Brain microvascular endothelial cell (primary cell): Measurements from ENCODE around the gene BLOC1S3.

Experiments used
- DNase-seq: peaks from one replicate; pipeline ENCODE4 v3.0.0-alpha.2; 2020
- H3K27ac ChIP-seq: fragments of 250-450 bp; sonication (Bioruptor Pico); 2 replicates; pipeline ENCODE4 v1.5.1; 2020; ENCODE audit warnings: mild to moderate bottlenecking, moderate library complexity
- H3K27me3 ChIP-seq: fragments of 250-450 bp; sonication (Bioruptor Pico); replicated peaks from 2 replicates; pipeline ENCODE4 v1.5.1; 2020; ENCODE audit warnings: mild to moderate bottlenecking
- H3K36me3 ChIP-seq: fragments of 250-450 bp; sonication (Bioruptor Pico); replicated peaks from 2 replicates; pipeline ENCODE4 v1.5.1; 2020; ENCODE audit warnings: mild to moderate bottlenecking
- H3K4me3 ChIP-seq: 2 replicates; pipeline ENCODE4 v1.5.1; 2011; ENCODE audit warnings: low read depth, mild to moderate bottlenecking, control low read depth, low read length, moderate library complexity
- in situ Hi-C: cut with HindIII; loops from 2 replicates; pipeline ENCODE4 v1.10.0; 2017; ENCODE audit warnings: low sequenced_read_pairs, low pct_ligation_motif_present
- TF ChIP-seq, protein P1 (sequence below): IDR thresholded peaks from 2 replicates; pipeline ENCODE4 v1.5.1; 2011; ENCODE audit warnings: low read depth, mild to moderate bottlenecking, moderate library complexity, low read length, control low read depth, inconsistent platforms; ENCODE audit errors: missing control alignments

BLOC1S3 gene

DNA sequence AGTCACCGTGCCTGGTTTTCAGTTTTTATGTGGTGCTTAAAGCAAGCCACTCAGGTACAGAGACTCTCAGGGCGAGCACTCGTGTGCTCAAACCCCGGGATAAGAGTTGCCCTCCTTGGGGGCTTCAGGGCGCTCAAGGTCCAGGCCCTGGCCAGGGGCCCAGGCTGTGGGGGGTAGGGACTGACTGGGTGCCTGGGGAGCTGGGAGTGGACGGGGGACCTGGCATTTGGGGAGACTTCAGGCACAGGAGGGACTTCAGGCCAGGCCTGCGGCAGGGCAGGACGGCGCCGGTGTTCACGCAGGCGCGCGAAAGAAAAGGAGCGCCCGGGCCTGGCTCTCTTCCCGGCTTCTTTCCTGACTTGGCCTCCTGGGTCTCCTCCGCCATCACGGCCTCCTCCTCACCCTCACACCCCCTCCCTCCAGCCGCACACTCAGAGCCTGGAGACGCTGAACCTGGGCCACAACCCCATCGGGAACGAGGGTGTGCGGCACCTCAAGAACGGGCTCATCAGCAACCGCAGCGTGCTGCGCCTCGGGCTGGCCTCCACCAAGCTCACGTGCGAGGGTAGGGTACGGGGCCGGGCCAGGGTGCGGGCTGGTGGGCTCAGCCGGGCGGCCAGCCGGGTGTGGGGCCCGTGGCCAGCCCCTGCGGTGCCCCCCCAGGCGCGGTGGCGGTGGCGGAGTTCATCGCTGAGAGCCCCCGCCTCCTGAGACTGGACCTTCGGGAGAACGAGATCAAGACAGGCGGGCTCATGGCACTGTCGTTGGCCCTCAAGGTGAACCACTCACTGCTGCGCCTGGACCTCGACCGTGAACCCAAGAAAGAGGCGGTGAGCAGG, 33.9 kb upstream of the BLOC1S3 start:
- H3K36me3 ChIP-seq, result peaks cover 19% of the 10 kb centered on the region
- no peak overlapping the region for H3K27ac ChIP-seq
- in situ Hi-C loops, result no loop called here
- H3K4me3 ChIP-seq, result no peak overlapping the region
- H3K27me3 ChIP-seq, result no peaks in the 10 kb centered on the region
- DNase-seq, result no peak
- TF ChIP-seq, protein P1, sequence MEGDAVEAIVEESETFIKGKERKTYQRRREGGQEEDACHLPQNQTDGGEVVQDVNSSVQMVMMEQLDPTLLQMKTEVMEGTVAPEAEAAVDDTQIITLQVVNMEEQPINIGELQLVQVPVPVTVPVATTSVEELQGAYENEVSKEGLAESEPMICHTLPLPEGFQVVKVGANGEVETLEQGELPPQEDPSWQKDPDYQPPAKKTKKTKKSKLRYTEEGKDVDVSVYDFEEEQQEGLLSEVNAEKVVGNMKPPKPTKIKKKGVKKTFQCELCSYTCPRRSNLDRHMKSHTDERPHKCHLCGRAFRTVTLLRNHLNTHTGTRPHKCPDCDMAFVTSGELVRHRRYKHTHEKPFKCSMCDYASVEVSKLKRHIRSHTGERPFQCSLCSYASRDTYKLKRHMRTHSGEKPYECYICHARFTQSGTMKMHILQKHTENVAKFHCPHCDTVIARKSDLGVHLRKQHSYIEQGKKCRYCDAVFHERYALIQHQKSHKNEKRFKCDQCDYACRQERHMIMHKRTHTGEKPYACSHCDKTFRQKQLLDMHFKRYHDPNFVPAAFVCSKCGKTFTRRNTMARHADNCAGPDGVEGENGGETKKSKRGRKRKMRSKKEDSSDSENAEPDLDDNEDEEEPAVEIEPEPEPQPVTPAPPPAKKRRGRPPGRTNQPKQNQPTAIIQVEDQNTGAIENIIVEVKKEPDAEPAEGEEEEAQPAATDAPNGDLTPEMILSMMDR, result no peak

DNA sequence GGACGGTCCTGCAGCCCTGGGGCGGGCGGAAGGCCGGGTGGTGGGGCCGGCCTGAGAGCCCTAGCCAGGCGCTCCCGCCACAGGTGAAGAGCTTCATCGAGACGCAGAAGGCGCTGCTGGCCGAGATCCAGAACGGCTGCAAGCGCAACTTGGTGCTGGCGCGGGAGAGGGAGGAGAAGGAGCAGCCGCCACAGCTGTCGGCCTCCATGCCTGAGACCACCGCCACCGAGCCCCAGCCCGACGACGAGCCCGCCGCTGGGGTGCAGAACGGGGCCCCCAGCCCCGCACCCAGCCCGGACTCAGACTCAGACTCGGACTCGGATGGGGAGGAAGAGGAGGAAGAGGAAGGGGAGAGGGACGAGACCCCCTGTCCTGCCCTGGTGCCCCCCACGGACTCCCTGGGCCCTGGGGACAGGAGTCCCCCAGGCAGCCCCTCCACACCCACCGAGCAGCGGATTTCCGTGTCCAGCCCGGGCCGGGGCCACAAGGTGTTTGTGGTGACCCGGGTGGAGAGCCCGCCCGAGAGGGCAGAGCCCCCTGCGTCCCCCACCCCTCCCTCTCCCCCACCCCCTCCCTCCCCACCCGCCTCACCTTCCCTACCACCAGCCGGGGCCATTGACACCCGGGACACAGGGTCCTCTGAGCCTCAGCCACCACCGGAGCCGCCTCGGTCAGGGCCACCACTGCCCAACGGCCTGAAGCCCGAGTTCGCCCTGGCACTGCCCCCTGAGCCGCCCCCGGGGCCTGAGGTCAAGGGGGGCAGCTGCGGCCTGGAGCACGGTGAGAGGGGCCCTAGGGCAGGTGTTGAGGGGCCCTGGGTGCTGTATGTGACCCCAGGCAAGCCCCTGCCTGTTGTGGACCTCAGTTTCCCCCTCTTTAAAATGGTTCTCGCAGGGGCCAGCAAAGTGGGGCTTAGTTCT, 33.1 kb upstream of the BLOC1S3 start:
- TF ChIP-seq, protein P1, result no peak

DNA sequence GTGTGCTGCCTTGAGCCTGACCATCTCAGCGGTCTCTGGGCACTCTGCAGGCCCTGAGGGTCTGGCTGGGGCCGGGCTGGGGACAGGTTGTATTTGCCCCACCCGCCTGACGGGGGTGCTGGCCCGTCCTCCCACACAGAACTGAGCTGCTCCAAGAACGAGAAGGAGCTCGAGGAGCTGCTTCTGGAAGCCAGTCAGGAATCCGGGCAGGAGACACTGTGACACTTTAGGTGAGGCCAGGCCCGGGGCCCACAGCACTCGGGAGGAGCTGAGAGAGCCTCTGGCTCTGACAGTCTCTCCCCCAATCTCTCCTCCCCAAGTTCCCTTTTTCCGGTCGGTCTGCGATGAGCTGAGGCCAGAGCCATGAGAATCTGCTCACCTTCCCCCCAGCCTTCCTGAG, 32.3 kb upstream of the BLOC1S3 start:
- no peak for DNase-seq
- Histone ChIP-seq H3K27me3 (no peaks in the 10 kb centered on the region), H3K4me3 (no peak overlapping the region), H3K27ac (no peak overlapping the region), H3K36me3 (peaks cover 17% of the 10 kb centered on the region)
- in situ Hi-C loops, result no loop called here
- TF ChIP-seq, protein P1, result no peak

More for the DNA sequence above, 33.1 kb upstream of the BLOC1S3 start:
- H3K36me3 ChIP-seq, result peaks cover 18% of the 10 kb centered on the region
- no peak overlapping the region for H3K27ac ChIP-seq
- no peak for DNase-seq
- in situ Hi-C loops, result no loop called here
- no peaks in the 10 kb centered on the region for H3K27me3 ChIP-seq
- no peak overlapping the region for H3K4me3 ChIP-seq

DNA sequence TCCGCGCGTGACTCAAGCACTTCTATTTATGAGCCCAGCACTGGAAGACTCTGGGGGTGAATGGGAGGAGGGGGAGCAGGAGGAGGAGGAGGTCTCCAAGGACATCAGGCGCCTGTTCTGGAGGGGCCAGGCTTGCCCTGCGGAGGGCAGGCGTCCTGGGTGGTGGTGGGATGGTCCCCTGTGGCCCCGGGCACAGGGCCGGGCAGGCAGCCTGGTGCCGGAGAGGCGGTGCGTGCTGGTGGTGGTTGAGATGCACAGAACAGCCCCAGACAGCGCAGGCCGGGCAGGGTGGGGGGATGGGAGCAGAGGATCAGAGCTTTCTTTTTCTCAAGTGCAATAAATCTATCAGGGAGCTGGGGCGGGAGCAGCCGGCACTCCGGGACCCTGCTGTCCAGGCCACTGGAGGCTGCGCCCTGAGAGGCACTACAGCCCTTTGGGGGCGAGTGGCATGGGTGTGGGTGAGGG, 31.8 kb upstream of the BLOC1S3 start:
- TF ChIP-seq, protein P1, result no peak
- H3K27me3 ChIP-seq, result no peaks in the 10 kb centered on the region
- H3K4me3 ChIP-seq, result no peak overlapping the region
- no peak overlapping the region for H3K27ac ChIP-seq
- DNase-seq, result no peak
- H3K36me3 ChIP-seq, result peaks cover 15% of the 10 kb centered on the region
- in situ Hi-C loops, result no loop called here

DNA sequence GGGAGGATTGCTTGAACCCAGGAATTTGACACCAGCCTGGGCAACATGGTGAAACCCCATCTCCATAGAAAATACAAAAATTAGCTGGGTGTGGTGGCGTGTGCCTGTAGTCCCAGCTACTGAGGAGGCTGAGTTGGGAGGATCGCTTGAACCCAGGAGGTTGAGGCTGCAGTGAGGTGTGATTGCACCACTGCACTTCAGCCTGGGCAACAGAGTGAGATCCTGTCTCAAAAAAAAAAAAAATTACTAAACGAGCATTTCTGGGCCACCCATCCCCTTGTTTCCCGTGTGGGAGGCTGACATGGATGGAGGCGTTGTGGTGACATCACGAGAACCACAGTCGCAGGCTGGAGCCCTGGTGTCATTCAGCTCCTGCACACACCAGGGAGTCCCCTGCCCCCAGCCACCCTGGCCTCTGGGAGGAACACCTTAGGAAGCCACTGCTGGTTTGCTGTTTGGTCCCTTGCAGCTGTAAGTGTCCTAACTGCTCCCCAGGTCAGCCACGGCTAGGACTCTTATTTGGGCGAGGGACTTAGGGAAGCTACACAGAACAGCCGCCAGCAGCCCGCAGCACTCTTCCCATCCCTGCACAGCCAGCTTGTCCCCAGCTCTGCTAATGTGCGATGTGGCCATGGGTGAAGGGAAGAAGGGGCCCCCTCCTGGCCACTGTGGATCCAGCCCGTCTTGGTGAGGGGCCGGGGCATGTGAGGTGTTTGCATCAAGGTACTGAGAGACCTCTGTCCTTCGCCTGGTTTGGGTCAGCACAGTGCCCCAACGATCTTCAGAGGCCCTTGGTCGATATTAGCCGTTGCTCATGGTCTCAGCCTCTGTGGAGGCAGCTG, 30.5 kb upstream of the BLOC1S3 start:
- H3K36me3 ChIP-seq, result peaks cover 11% of the 10 kb centered on the region
- in situ Hi-C loops, result no loop called here

More for the DNA sequence above, 30.5 kb upstream of the BLOC1S3 start:
- DNase-seq, result no peak
- Histone ChIP-seq H3K27me3 (peaks cover 10% of the 10 kb centered on the region), H3K4me3 (no peak overlapping the region), H3K27ac (no peak overlapping the region)
- TF ChIP-seq, protein P1, result peak; percentile 32
